Heart left ventricle (tissue), 16 donors: ENCODE results near the gene NECTIN2. TPM values are rescaled to one million over a fixed set of nuclear protein-coding genes. Genes with fewer than 3 reads are reported as not detected.
"Not testable (repeated sequence)": the region's sequence is repeated elsewhere in the genome, so short reads cannot be mapped to it uniquely, and the experiment has no call there.

Experiments
- ATAC-seq, 4 donors: fragments of 200-7000 bp; cut with Tn5 transposase; one replicate each; pipeline ENCODE4 v1.9.1; 2020 to 2022; ENCODE audit warnings: moderate library complexity in 4 of 4, mild to moderate bottlenecking in 3 of 4, moderate number of reproducible peaks in 1 of 4
- DNase-seq, 5 donors: peaks; one replicate each; pipeline ENCODE4 v3.0.0-alpha.2; 2020
- H3K27ac ChIP-seq, 12 donors: fragments of 200-600 bp; sonication (generic) in 4 of 12; one replicate each; pipeline versions ENCODE4 v1.5.0 to v1.8.0; 2016 to 2022; ENCODE audit warnings: mild to moderate bottlenecking in 2 of 12
- H3K27me3 ChIP-seq, 9 donors: fragments of 200-600 bp; sonication (generic) in 2 of 9; one replicate each; pipeline versions ENCODE4 v1.5.1 to v1.8.0; 2016 to 2022; ENCODE audit warnings: mild to moderate bottlenecking in 3 of 9
- H3K36me3 ChIP-seq, 9 donors: fragments of 200-600 bp; sonication (generic) in 2 of 9; one replicate each; pipeline versions ENCODE4 v1.5.0 to v1.8.0; 2018 to 2022; ENCODE audit warnings: mild to moderate bottlenecking in 2 of 9
- H3K4me1 ChIP-seq, 12 donors: fragments of 200-600 bp; sonication (generic) in 4 of 12; one replicate each; pipeline versions ENCODE4 v1.5.0 to v1.8.0; 2016 to 2022; ENCODE audit warnings: mild to moderate bottlenecking in 3 of 12
- H3K4me3 ChIP-seq, 12 donors: fragments of 200-600 bp; sonication (generic) in 4 of 12; one replicate each; pipeline versions ENCODE4 v1.5.0 to v1.8.0; 2017 to 2022; ENCODE audit warnings: mild to moderate bottlenecking in 9 of 12, moderate library complexity in 4 of 12
- H3K9me3 ChIP-seq, 12 donors: fragments of 200-600 bp; sonication (generic) in 4 of 12; one replicate each; pipeline versions ENCODE4 v1.5.0 to v1.8.0; 2016 to 2022; ENCODE audit warnings: mild to moderate bottlenecking in 1 of 12
- CTCF ChIP-seq, 12 donors: fragments of 200-600 bp; sonication (generic) in 4 of 12; IDR thresholded peaks; one replicate each; pipeline versions ENCODE4 v1.5.0 to v1.8.0; 2018 to 2022; ENCODE audit warnings: antibody characterized with exemption in 12 of 12, mild to moderate bottlenecking in 5 of 12
- POLR2A ChIP-seq, 2 donors: fragments of 450-650 bp; IDR thresholded peaks; one replicate each; pipeline ENCODE4 v1.6.1; 2017; ENCODE audit warnings: antibody characterized with exemption in 2 of 2, mild to moderate bottlenecking in 2 of 2, moderate library complexity in 2 of 2
- WGBS, 4 donors: extraction: QIAGEN DNeasy Blood & Tissue Kit in 2 of 4; methylation state at CpG; one replicate each; pipeline versions ENCODE4 v1.1.5 to v1.1.7; 2013 to 2018; 5-methylcytosine and 5-hydroxymethylcytosine counted together
- intact Hi-C, 10 donors: fragments of 100-400 bp; cut with DNase I; formaldehyde crosslinking; loops; one replicate each; pipeline versions ENCODE4 v1.11.1 to v1.14.2; 2022
- polyA plus RNA-seq, 2 donors: library from polyadenylated mRNA; stranded (reverse); fragments of 200-250 nt; gene quantifications; one replicate each; pipeline ENCODE4 v1.2.3, GENCODE V29; 2013
- total RNA-seq, 9 donors: library from RNA; depleted of rRNA in 2 of 9; stranded (reverse); fragments of >200 nt in 2 of 9; fragmentation: NEBNext Ultra II Directional in 3 of 9; extraction: Animal tissue kit (Norgen Biotek cat#: 25700) in 3 of 9; gene quantifications; one replicate each; pipeline versions ENCODE4 v1.1.0 to v1.2.4, GENCODE V29; 2016 to 2023
- donor health status: ischemic (EF 13 %, LVEDD 7.1; RV severe dilation, severe dysfunction).
- donor health status: healthy with polysubstance abuse.
- donor health status: DM: no; HTN: yes; CAD: no.
- donor health status: DM: no; HTN: no; CAD: no.
- donor health status: ischemic (EF 25% LVEDD 6.9; RV normal size, moderate dysfunction).
- donor health status: ischemic (EF 25% LVEDD 5.7; RV mildly dilated, moderate dysfunction).
- donor health status: healthy.
- donor health status: DM: yes; HTN: yes; CAD: no.
- donor health status: ischemic (EF 35%, LVEDD 5.7; RV mildly dilated, moderate dysfunction).
- donor health status: nonischemic (EF 11% LVEDD 7.7; RV severe dilation, severe dysfunction).
- donor health status: DM: yes; HTN: yes; CAD: no.
- donor health status: PGD.
- donor health status: ischemic (EF 29% LVEDD 5.4; RV normal size, mild dysfunction).
- donor health status: nonischemic (EF 23%, LVEDD 6.1; RV moderate dilation, normal function).

The NECTIN2 gene
- total and polyA plus RNA-seq, 11 donors: 37.0 to 99.6 (median 57.6) TPM

DNA sequence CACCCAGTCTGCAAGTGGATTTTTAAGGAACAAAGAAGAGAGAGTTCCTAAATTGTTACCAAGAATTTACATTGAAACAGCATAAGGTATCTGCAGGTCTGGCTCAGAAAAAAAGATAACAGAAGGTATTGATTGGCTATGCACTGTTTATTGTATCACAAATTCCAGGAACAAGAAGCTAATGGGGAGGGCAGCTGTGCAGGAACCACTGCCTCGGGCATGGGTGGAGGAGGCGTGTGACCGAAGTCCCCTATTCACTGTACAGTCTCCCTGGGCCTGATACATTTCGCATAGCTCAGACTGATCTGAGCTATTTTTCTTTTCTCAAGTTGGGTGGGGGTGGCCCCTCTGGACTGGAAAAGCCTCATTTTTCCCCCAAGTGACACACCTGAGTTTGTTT is 11.7 kb downstream of the NECTIN2 start:
- H3K4me1 ChIP-seq: peaks cover 0 to 45% (median 26%) of the 10 kb centered on the region in 12 donors
- peak in 1 of 4 donors; percentile 29 for ATAC-seq
- WGBS, 4 donors: 69 to 75% (median 72%) methylated on average over 4 of the region's 4 CpGs
- H3K27me3 ChIP-seq: no peaks in the 10 kb centered on the region
- TF ChIP-seq POLR2A (IDR thresholded peaks at IDR 0.05) (no peak), CTCF (IDR thresholded peaks at IDR 0.05) (no peak)
- peak overlapping the region in 1 of 12 donors; percentile 4 for H3K27ac ChIP-seq
- H3K4me3 ChIP-seq: no peak overlapping the region
- intact Hi-C loops: no loop called here
- peaks cover 0 to 29% (median 18%) of the 10 kb centered on the region in 9 donors for H3K36me3 ChIP-seq
- DNase-seq: peak in 1 of 5 donors; percentile 18
- no peaks in the 10 kb centered on the region for H3K9me3 ChIP-seq

- ATAC-seq, intact Hi-C loops, H3K27me3 ChIP-seq, DNase-seq, H3K4me3 ChIP-seq, H3K9me3 ChIP-seq, H3K27ac ChIP-seq: not testable (repeated sequence)
- 81 to 87% (median 84%) methylated on average over 3 of the region's 3 CpGs for WGBS, 4 donors
- peaks cover 0 to 41% (median 31%) of the 10 kb centered on the region in 9 donors for H3K36me3 ChIP-seq
- peaks cover 0 to 34% (median 13%) of the 10 kb centered on the region in 12 donors for H3K4me1 ChIP-seq
These were observed 15.5 kb downstream of the NECTIN2 start for GRCh38 chr19:44861576-44861975.

DNA sequence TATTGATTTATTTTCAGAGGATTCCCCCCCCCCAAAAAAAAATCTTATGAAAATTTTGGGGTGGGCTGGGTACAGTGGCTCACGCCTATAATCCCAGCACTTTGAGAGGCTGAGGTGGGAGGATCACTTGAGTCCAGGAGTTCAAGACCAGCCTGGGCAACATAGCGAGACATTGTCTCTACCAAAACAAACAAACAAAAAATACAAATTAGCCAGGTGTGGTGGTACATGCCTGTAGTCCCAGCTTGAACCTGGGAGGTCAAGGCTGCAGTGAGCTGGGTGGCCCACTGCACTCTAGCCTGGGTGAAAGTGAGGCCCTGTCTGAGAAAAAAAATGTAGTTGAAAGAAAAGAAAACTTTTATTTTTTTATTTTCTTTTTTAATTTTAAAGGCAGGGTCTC is 17.9 kb downstream of the NECTIN2 start:
- H3K4me1 ChIP-seq: peaks cover 0 to 35% (median 10%) of the 10 kb centered on the region in 12 donors
- ATAC-seq: no peak
- H3K36me3 ChIP-seq: peaks cover 0 to 51% (median 33%) of the 10 kb centered on the region in 9 donors
- TF ChIP-seq POLR2A (IDR thresholded peaks at IDR 0.05) (no peak), CTCF (IDR thresholded peaks at IDR 0.05) (no peak)
- no peak for DNase-seq
- H3K9me3 ChIP-seq: no peaks in the 10 kb centered on the region
- 94 to 98% (median 97%) methylated on average over 2 of the region's 2 CpGs for WGBS, 4 donors
- no peak overlapping the region for H3K4me3 ChIP-seq
- intact Hi-C loops: no loop called here
- no peaks in the 10 kb centered on the region for H3K27me3 ChIP-seq
- H3K27ac ChIP-seq: no peak overlapping the region

DNA sequence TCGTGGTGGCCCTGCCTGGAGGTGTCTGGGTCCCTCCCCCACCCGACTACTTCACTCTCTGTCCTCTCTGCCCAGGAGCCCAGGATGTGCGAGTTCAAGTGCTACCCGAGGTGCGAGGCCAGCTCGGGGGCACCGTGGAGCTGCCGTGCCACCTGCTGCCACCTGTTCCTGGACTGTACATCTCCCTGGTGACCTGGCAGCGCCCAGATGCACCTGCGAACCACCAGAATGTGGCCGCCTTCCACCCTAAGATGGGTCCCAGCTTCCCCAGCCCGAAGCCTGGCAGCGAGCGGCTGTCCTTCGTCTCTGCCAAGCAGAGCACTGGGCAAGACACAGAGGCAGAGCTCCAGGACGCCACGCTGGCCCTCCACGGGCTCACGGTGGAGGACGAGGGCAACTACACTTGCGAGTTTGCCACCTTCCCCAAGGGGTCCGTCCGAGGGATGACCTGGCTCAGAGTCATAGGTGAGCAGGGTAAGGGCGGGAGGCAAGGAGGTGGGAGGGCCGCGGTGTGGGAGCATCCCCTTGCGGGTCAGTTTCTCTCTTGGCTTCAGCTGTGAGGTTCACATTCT is 19.2 kb downstream of the NECTIN2 start:
- H3K4me1 ChIP-seq: peaks cover 0 to 40% (median 16%) of the 10 kb centered on the region in 12 donors
- no peaks in the 10 kb centered on the region for H3K27me3 ChIP-seq
- TF ChIP-seq CTCF (IDR thresholded peaks at IDR 0.05) (no peak), POLR2A (IDR thresholded peaks at IDR 0.05) (no peak)
- ATAC-seq (no peak), DNase-seq (peak in 2 of 5 donors; percentile 19 to 61)
- H3K36me3 ChIP-seq: peaks cover 0 to 45% (median 28%) of the 10 kb centered on the region in 9 donors
- WGBS, 4 donors: 90 to 93% (median 92%) methylated on average over 24 to 27 of the region's 27 CpGs
- H3K9me3 ChIP-seq: no peaks in the 10 kb centered on the region
- no peak overlapping the region for H3K4me3 ChIP-seq
- intact Hi-C loops: no loop called here
- no peak overlapping the region for H3K27ac ChIP-seq

GRCh38 chr19:44866664-44867063 is 20.6 kb downstream of the NECTIN2 start:
- intact Hi-C loops: no loop called here
- Histone ChIP-seq H3K27ac (peak overlapping the region in 2 of 12 donors; percentile 1 to 8), H3K36me3 (peaks cover 0 to 42% (median 22%) of the 10 kb centered on the region in 9 donors)

More at GRCh38 chr19:44866664-44867063, 20.6 kb downstream of the NECTIN2 start:
- Histone ChIP-seq H3K4me1 (peaks cover 0 to 51% (median 16%) of the 10 kb centered on the region in 12 donors), H3K27me3 (no peaks in the 10 kb centered on the region), H3K4me3 (no peak overlapping the region), H3K9me3 (no peaks in the 10 kb centered on the region)
- 88 to 90% (median 89%) methylated on average over 4 of the region's 4 CpGs for WGBS, 4 donors
- peak in 1 of 5 donors; percentile 35 for DNase-seq
- ATAC-seq: no peak
- TF ChIP-seq POLR2A (IDR thresholded peaks at IDR 0.05): no peak
- no peak for TF ChIP-seq CTCF (IDR thresholded peaks at IDR 0.05)
